ENCODE data around the gene OR5T3.
"Not testable (repeated sequence)": the region's sequence is repeated elsewhere in the genome, so short reads cannot be mapped to it uniquely, and the experiment has no call there.

GRCh38 chr11:56219735-56220134 lies 32.3 kb upstream of the OR5T3 start:
- not testable (repeated sequence) for TF ChIP-seq CTCF (conservative IDR thresholded peaks at IDR 0.05; ENCODE audit: low read length); EZH2phosphoT487 (IDR thresholded peaks at IDR 0.05; ENCODE audit: borderline replicate concordance)
